ENCODE results near the gene IGSF22. TPM values are rescaled to one million over a fixed set of nuclear protein-coding genes. Genes with fewer than 3 reads are reported as not detected.

Gene IGSF22
- total RNA-seq, 1 donor from 2014 or later, result 1.2 TPM

DNA sequence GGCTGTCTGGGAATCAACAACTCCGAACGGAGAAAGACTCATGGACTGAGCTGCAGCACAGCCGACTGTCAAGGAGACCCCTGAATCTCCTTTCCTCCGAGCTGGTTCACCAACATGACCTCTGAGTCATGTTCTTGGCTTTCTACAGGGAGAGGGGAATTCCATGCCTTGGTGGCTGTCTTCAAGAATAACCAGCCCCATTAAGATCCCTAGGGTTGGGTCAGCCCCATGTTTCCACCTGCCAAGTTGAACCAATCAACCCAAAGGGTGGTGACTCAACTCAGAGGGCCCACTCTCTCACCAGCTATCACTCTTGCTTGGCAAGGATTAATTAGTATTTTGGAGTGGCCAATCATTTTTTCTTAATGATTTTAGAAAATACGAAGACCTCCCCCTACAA is 28.3 kb upstream of the IGSF22 start:
- DNase-seq (no peak), ATAC-seq (no peak)
- Histone ChIP-seq H3K27me3 (no peaks in the 10 kb centered on the region), H3K4me3 (no peak overlapping the region), H3K4me1 (no peaks in the 10 kb centered on the region), H3K36me3 (no peaks in the 10 kb centered on the region), H3K9me3 (no peaks in the 10 kb centered on the region), H3K27ac (no peak overlapping the region)
- TF ChIP-seq, protein P1, sequence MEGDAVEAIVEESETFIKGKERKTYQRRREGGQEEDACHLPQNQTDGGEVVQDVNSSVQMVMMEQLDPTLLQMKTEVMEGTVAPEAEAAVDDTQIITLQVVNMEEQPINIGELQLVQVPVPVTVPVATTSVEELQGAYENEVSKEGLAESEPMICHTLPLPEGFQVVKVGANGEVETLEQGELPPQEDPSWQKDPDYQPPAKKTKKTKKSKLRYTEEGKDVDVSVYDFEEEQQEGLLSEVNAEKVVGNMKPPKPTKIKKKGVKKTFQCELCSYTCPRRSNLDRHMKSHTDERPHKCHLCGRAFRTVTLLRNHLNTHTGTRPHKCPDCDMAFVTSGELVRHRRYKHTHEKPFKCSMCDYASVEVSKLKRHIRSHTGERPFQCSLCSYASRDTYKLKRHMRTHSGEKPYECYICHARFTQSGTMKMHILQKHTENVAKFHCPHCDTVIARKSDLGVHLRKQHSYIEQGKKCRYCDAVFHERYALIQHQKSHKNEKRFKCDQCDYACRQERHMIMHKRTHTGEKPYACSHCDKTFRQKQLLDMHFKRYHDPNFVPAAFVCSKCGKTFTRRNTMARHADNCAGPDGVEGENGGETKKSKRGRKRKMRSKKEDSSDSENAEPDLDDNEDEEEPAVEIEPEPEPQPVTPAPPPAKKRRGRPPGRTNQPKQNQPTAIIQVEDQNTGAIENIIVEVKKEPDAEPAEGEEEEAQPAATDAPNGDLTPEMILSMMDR (IDR thresholded peaks at IDR 0.05), result no peak
- intact Hi-C loops (cut with DNase I), result no loop called here

DNA sequence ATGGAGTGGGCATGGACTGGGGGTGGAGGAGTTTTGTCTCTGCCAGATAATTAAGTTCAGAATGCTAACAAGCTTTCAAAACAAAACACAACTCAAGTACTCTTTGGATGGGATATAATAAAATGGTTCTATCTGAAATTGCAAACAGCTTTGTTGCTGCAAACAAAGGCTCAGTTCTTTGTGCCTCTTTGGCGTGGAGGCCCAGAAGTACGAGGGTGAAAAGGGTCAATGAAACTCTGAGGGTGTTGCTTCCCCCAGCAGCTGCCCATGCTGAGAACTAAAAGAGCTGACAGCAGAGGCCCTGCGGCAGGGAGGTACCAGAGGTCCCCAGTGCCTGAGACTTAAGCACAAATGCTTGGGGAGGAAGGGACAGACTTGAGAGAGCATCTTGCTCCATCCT is 26.5 kb upstream of the IGSF22 start:
- Histone ChIP-seq H3K4me1 (no peaks in the 10 kb centered on the region), H3K4me3 (no peak overlapping the region), H3K9me3 (no peaks in the 10 kb centered on the region), H3K27ac (no peak overlapping the region), H3K36me3 (no peaks in the 10 kb centered on the region), H3K27me3 (no peaks in the 10 kb centered on the region)
- DNase-seq, result no peak
- ATAC-seq, result no peak
- TF ChIP-seq, protein P1 (IDR thresholded peaks at IDR 0.05), result no peak
- intact Hi-C loops (cut with DNase I), result no loop called here

DNA sequence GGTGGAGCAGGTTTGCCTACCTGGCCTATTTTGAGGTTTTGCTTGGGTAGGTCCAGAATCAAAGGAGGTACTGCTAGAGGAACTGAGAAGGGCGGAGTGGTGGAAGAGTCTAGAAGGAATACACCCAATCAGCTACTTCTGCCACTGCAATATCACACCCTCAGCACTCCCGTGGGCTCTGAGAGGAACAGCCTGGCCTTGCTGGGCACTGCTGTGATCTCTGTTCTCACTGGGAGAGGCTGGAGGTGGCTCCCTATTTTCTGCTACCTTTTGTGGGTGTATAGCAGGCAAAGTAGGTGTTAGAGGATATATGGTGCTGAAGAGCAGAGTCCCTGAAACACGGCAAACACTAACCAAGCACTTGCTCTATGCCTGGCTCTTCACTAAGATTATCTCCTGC is 25.0 kb upstream of the IGSF22 start:
- Histone ChIP-seq H3K4me1 (no peaks in the 10 kb centered on the region), H3K27ac (no peak overlapping the region), H3K4me3 (no peak overlapping the region), H3K27me3 (no peaks in the 10 kb centered on the region), H3K9me3 (no peaks in the 10 kb centered on the region), H3K36me3 (no peaks in the 10 kb centered on the region)
- intact Hi-C loops (cut with DNase I), result no loop called here
- ATAC-seq, result no peak
- TF ChIP-seq, protein P1 (IDR thresholded peaks at IDR 0.05), result no peak
- DNase-seq, result no peak

DNA sequence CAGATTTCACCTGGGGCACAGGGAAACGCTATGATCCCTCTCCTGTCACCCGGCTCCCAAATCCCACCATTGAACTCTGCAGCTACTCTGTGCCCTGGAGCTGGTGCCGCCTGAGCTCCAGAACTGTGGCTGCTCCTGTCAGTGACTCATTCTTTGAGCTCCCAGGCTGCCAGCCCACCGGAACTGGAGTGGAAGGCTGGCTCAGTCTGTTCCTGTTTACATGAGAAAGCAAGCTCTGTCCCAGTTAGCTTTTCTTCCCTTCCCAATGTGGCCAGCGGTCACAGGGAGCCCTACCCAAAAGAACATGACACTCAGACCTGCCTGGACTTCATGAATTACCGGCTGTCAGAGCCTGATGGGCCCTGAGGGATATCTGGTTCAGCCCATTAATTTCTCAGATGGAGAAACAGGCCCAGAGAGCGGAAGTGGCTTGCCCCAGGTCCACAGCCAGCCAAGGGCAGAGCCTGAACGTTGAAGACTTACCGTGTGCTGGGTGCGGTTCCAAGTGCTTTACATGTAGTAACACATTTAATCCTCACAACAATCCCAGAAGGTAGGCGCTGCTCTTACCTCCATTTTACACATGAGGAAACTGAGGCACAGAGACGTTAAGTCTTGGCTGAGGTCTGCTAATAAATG is 23.8 kb upstream of the IGSF22 start:
- H3K4me3 ChIP-seq, result no peak overlapping the region
- H3K36me3 ChIP-seq, result no peaks in the 10 kb centered on the region
- ATAC-seq, result peak; percentile 57
- DNase-seq, result no peak
- no peaks in the 10 kb centered on the region for H3K9me3 ChIP-seq
- intact Hi-C loops (cut with DNase I), result no loop called here
- TF ChIP-seq, protein P1 (IDR thresholded peaks at IDR 0.05), result no peak
- H3K27ac ChIP-seq, result no peak overlapping the region
- H3K4me1 ChIP-seq, result no peaks in the 10 kb centered on the region
- H3K27me3 ChIP-seq, result no peaks in the 10 kb centered on the region

DNA sequence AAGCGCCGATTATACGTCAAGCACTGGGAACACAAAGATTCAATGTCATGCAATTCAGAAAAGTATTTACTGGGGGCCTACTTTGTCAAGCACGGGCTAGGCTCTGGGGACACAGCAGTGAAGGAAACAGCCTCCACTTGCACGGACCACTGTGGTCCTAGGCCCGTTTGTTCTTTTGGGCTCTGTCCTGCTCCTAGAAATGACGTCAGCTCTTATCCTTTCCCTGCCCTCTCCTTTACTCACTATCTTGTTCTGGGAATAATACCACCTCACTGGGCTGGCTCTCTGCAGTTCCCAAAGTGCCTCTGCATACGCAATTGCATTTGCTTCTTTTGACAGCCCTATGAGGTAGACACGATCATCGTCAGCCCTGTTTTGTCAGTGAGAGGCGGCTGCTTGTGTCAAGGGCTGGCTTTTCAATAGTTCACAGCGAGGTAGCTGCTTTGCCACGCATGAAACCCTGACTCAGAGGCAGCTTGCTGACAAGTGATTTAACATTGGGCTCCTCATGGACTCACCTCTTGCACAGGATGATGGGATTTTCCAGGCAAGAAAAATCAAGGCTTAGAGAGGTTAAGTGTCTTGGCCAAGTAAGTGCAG is 22.9 kb upstream of the IGSF22 start:
- Histone ChIP-seq H3K4me3 (no peak overlapping the region), H3K9me3 (no peaks in the 10 kb centered on the region), H3K27me3 (no peaks in the 10 kb centered on the region), H3K27ac (no peak overlapping the region), H3K4me1 (no peaks in the 10 kb centered on the region), H3K36me3 (no peaks in the 10 kb centered on the region)
- ATAC-seq (no peak), DNase-seq (no peak)
- TF ChIP-seq, protein P1 (IDR thresholded peaks at IDR 0.05), result no peak
- intact Hi-C loops (cut with DNase I), result no loop called here

Data from upper lobe of right lung (tissue), 1 donor.